Measurements from ENCODE around the gene ZNHIT6. TPM values are rescaled to one million over a fixed set of nuclear protein-coding genes. Genes with fewer than 3 reads are reported as not detected.
A peak's percentile ranks its signal among the peaks of the same experiment; 100 is the strongest.

Gene ZNHIT6
- polyA plus RNA-seq, 1 of the 3 experiments (the other 2 are of a cell fraction) = 7.7 TPM

DNA sequence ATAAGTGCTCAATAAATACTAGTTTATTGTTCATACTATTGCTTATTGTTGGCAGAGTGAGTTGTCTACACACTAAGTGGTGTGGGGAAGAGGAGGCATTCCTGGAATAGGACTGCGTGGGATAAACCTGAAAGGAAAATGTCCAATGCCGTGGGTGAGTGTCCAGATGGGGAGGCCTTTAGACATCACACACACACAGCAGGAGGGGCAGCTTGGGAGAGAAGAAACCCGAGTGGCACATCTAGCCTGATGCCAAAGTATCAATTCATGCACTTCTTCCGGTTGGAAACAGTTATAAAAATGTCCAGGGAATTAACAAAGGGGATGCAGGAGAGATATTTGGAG lies 100.3 kb downstream of the ZNHIT6 start:
- Histone ChIP-seq H4K20me1 (ENCODE audit: insufficient read depth) (no peaks in the 10 kb centered on the region), H3K9ac (peak overlapping the region; percentile 68), H3K79me2 (ENCODE audit: insufficient read depth) (0 out of 2 replicates have a peak, but pooled peaks cover 3% of the 10 kb centered on the region), H3K9me2 (no peaks in the 10 kb centered on the region), H3F3A (replicated peaks; ENCODE audit: insufficient read depth) (peaks cover 47% of the 10 kb centered on the region), H3K27ac (ENCODE audit: low read depth in 2 of 2, low read length in 1 of 2) (peak overlapping the region; percentile 68 to 96; a peak in 3 of 4 replicates), H3K9me3 (no peaks in the 10 kb centered on the region), H3K4me3 (ENCODE audit: low read depth in 2 of 2, low read length in 1 of 2) (peak overlapping the region in 1 of 2 experiments; percentile 25; a peak in 1 of 4 replicates), H3K4me1 (ENCODE audit: control insufficient read depth in 1 of 2, insufficient read depth in 2 of 2, low read depth in 1 of 2, low read length in 1 of 2) (peaks cover 0 to 55% of the 10 kb centered on the region in 2 experiments; a peak in 3 of 4 replicates), H3K4me2 (peak overlapping the region; percentile 61), H3K36me3 (replicated peaks in 1 of 2; ENCODE audit: control insufficient read depth in 1 of 2, insufficient read depth in 2 of 2, low read length in 1 of 2) (no peaks in the 10 kb centered on the region), H2AFZ (ENCODE audit: low read depth) (0 out of 2 replicates have a peak overlapping the region, but pooled peaks have one; percentile 5), H3K27me3 (ENCODE audit: insufficient read depth) (no peaks in the 10 kb centered on the region)
- DNase-seq = no peak
- TF ChIP-seq, protein P1, sequence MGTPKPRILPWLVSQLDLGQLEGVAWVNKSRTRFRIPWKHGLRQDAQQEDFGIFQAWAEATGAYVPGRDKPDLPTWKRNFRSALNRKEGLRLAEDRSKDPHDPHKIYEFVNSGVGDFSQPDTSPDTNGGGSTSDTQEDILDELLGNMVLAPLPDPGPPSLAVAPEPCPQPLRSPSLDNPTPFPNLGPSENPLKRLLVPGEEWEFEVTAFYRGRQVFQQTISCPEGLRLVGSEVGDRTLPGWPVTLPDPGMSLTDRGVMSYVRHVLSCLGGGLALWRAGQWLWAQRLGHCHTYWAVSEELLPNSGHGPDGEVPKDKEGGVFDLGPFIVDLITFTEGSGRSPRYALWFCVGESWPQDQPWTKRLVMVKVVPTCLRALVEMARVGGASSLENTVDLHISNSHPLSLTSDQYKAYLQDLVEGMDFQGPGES (IDR thresholded peaks at IDR 0.05; ENCODE audit: low read depth, low read length) = no peak
- TF ChIP-seq RXRA (IDR thresholded peaks at IDR 0.05; ENCODE audit: borderline replicate concordance, low read depth) = no peak
- WGBS (ENCODE audit: low lambda C conversion rate) = 63% methylated on average over 4 of the region's 4 CpGs
- ChIA-PET POLR2A (no interaction called here), CTCF (interaction anchor here (1.4 kb wide), 1 partner anchor 300 kb away, joined by 6 read pairs; no protein-coding TSS in a partner anchor)

DNA sequence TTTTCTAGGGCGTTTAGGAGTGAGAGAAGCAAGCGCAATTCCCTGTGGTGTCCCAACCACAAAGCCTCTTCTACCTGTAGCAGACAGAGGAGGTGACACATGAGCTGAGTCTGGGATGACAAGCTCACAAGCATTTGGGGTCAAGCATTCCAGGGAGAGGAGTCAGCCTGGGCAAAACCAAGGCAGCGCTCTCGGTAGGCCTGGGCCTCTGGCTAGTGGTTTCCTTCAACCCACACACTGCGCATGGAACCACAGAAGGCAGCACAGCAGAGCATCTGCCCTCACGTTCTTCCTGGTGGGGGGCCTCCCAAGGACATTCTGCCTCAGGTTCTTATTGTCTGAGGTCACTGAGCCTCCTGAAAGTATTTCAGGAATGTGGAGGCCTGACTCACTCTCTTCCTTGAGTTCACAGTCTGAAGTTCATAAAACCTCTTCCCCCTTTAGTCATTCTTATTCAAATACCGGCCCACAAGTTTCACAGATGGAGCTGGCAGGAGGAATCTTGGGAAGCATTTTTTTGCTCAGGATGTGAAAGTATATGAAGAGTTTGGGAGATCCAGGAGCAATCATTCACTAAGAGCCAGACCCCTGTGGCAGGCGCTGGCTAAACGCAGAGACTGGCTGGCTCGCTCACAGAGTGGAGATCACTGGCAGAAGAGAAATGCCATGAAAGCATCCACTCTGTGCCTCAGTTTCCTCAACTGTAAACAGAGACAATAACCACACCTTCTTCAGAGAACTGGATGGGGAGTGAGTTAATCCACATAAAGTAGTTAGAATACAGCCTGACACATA lies 100.9 kb downstream of the ZNHIT6 start:
- Histone ChIP-seq H3K36me3 (replicated peaks in 1 of 2; ENCODE audit: control insufficient read depth in 1 of 2, insufficient read depth in 2 of 2, low read length in 1 of 2) (no peaks in the 10 kb centered on the region), H3K4me1 (ENCODE audit: control insufficient read depth in 1 of 2, insufficient read depth in 2 of 2, low read depth in 1 of 2, low read length in 1 of 2) (peaks cover 0 to 49% of the 10 kb centered on the region in 2 experiments; a peak in 3 of 4 replicates), H3K79me2 (ENCODE audit: insufficient read depth) (0 out of 2 replicates have a peak, but pooled peaks cover 3% of the 10 kb centered on the region), H3K9me2 (no peaks in the 10 kb centered on the region), H2AFZ (ENCODE audit: low read depth) (0 out of 2 replicates have a peak overlapping the region, but pooled peaks have one; percentile 5), H3K4me2 (peak overlapping the region; percentile 61), H4K20me1 (ENCODE audit: insufficient read depth) (no peaks in the 10 kb centered on the region), H3K27ac (ENCODE audit: low read depth in 2 of 2, low read length in 1 of 2) (peak overlapping the region; percentile 68 to 96; a peak in 3 of 4 replicates), H3K4me3 (ENCODE audit: low read depth in 2 of 2, low read length in 1 of 2) (peak overlapping the region in 1 of 2 experiments; percentile 25; a peak in 1 of 4 replicates), H3K9ac (peak overlapping the region; percentile 68), H3F3A (replicated peaks; ENCODE audit: insufficient read depth) (peaks cover 41% of the 10 kb centered on the region), H3K27me3 (ENCODE audit: insufficient read depth) (no peaks in the 10 kb centered on the region), H3K9me3 (no peaks in the 10 kb centered on the region)
- WGBS (ENCODE audit: low lambda C conversion rate) = 25% methylated on average over 10 of the region's 10 CpGs
- POLR2A ChIA-PET = no interaction called here
- DNase-seq = no peak
- CTCF ChIA-PET = interaction anchor here (0.5 kb wide), 1 partner anchor 287 kb away, joined by 3 read pairs; no protein-coding TSS in a partner anchor
- TF ChIP-seq NRF1 (IDR thresholded peaks at IDR 0.05; ENCODE audit: low read depth, low read length) = peak; percentile 49; the same call in 1 of the 2 replicates
- peak; percentile 88 for TF ChIP-seq FOSL2 (IDR thresholded peaks at IDR 0.05; ENCODE audit: borderline replicate concordance, low read depth)
- TF ChIP-seq EZH2phosphoT487 (IDR thresholded peaks at IDR 0.05; ENCODE audit: borderline replicate concordance, low read depth) = no peak
- TF ChIP-seq SMC3 (IDR thresholded peaks at IDR 0.05; ENCODE audit: low read depth, low read length) = no peak
- peak; percentile 98 for TF ChIP-seq TCF12 (IDR thresholded peaks at IDR 0.05)
- peak; percentile 92; the same call in 1 of the 2 replicates for TF ChIP-seq FOXM1 (IDR thresholded peaks at IDR 0.05; ENCODE audit: low read depth)
- TF ChIP-seq GABPA (IDR thresholded peaks at IDR 0.05; ENCODE audit: low read depth) = no peak
- peak; percentile 86 for TF ChIP-seq NFIC (IDR thresholded peaks at IDR 0.05; ENCODE audit: borderline replicate concordance)
- TF ChIP-seq, protein P2, sequence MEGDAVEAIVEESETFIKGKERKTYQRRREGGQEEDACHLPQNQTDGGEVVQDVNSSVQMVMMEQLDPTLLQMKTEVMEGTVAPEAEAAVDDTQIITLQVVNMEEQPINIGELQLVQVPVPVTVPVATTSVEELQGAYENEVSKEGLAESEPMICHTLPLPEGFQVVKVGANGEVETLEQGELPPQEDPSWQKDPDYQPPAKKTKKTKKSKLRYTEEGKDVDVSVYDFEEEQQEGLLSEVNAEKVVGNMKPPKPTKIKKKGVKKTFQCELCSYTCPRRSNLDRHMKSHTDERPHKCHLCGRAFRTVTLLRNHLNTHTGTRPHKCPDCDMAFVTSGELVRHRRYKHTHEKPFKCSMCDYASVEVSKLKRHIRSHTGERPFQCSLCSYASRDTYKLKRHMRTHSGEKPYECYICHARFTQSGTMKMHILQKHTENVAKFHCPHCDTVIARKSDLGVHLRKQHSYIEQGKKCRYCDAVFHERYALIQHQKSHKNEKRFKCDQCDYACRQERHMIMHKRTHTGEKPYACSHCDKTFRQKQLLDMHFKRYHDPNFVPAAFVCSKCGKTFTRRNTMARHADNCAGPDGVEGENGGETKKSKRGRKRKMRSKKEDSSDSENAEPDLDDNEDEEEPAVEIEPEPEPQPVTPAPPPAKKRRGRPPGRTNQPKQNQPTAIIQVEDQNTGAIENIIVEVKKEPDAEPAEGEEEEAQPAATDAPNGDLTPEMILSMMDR (IDR thresholded peaks at IDR 0.05) = no peak
- no peak for TF ChIP-seq FOXJ3 (CRISPR knock-in tag; IDR thresholded peaks at IDR 0.05)
- TF ChIP-seq, protein P3, sequence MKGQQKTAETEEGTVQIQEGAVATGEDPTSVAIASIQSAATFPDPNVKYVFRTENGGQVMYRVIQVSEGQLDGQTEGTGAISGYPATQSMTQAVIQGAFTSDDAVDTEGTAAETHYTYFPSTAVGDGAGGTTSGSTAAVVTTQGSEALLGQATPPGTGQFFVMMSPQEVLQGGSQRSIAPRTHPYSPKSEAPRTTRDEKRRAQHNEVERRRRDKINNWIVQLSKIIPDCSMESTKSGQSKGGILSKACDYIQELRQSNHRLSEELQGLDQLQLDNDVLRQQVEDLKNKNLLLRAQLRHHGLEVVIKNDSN (IDR thresholded peaks at IDR 0.05; ENCODE audit: borderline replicate concordance, low read depth) = no peak; the same call in 1 of the 2 replicates
- peak; percentile 99 for TF ChIP-seq RXRA (IDR thresholded peaks at IDR 0.05; ENCODE audit: borderline replicate concordance, low read depth)
- TF ChIP-seq, protein P1 (IDR thresholded peaks at IDR 0.05; ENCODE audit: low read depth, low read length) = no peak
- no peak for TF ChIP-seq RAD21 (IDR thresholded peaks at IDR 0.05; ENCODE audit: low read length)
- no peak for TF ChIP-seq TAF1 (IDR thresholded peaks at IDR 0.05; ENCODE audit: borderline replicate concordance, low read depth, low read length)
- TF ChIP-seq, protein P4, sequence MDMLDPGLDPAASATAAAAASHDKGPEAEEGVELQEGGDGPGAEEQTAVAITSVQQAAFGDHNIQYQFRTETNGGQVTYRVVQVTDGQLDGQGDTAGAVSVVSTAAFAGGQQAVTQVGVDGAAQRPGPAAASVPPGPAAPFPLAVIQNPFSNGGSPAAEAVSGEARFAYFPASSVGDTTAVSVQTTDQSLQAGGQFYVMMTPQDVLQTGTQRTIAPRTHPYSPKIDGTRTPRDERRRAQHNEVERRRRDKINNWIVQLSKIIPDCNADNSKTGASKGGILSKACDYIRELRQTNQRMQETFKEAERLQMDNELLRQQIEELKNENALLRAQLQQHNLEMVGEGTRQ (IDR thresholded peaks at IDR 0.05; ENCODE audit: borderline replicate concordance, low read depth, low read length) = no peak

All from SK-N-SH (cell line).